HepG2 (cell line): ENCODE data around the gene RGPD3.
"Not testable (repeated sequence)": the region's sequence is repeated elsewhere in the genome, so short reads cannot be mapped to it uniquely, and the experiment has no call there.

ENCODE experiments used
- CREB1 ChIP-seq, 2 experiments: fragments of 450-650 bp in 1 of 2; IDR thresholded peaks; 2 replicates each; pipeline ENCODE4 v1.6.1; 2016 to 2017; ENCODE audit warnings: control low read depth in 1 of 2, mild to moderate bottlenecking in 1 of 2, missing compliant biosample characterization in 1 of 2, missing genetic modification characterization in 1 of 2
- CTCF ChIP-seq: sonication (generic); formaldehyde crosslinking; IDR thresholded peaks from 2 replicates; pipeline ENCODE4 v1.5.0; 2020; ENCODE audit warnings: mild to moderate bottlenecking, missing genetic modification reagents, moderate library complexity
- ELF1 ChIP-seq: sonication (generic); formaldehyde crosslinking; IDR thresholded peaks from 2 replicates; pipeline ENCODE4 v1.4.0; 2020; ENCODE audit warnings: missing genetic modification reagents
- ETV5 ChIP-seq: IDR thresholded peaks from 2 replicates; pipeline ENCODE4 v1.6.1; 2018; ENCODE audit warnings: missing biosample characterization, missing genetic modification reagents, inconsistent platforms, borderline replicate concordance
- KDM1A ChIP-seq: IDR thresholded peaks from 2 replicates; pipeline ENCODE4 v1.6.1; 2016; ENCODE audit warnings: missing compliant biosample characterization
- MYNN ChIP-seq: sonication (generic); formaldehyde crosslinking; IDR thresholded peaks from 2 replicates; pipeline ENCODE4 v1.4.0; 2020; ENCODE audit warnings: mild to moderate bottlenecking, low read depth, missing genetic modification reagents
- SMC3 ChIP-seq: IDR thresholded peaks from 2 replicates; pipeline ENCODE4 v1.6.1; 2011; ENCODE audit warnings: low read length, improper control_type of control experiment
- TIGD3 ChIP-seq: sonication (generic); formaldehyde crosslinking; IDR thresholded peaks from 2 replicates; pipeline ENCODE4 v1.5.1; 2020; ENCODE audit warnings: mild to moderate bottlenecking, missing genetic modification reagents, borderline replicate concordance
- ZMYM4 ChIP-seq: sonication (generic); formaldehyde crosslinking; IDR thresholded peaks from 2 replicates; pipeline ENCODE4 v1.8.1; 2023; ENCODE audit warnings: mild to moderate bottlenecking, missing genetic modification reagents
- ZNF296 ChIP-seq: sonication (generic); formaldehyde crosslinking; conservative IDR thresholded peaks from 2 replicates; pipeline ENCODE4 v1.5.0; 2020; ENCODE audit warnings: mild to moderate bottlenecking, missing genetic modification reagents
- ZNF580 ChIP-seq: IDR thresholded peaks from 2 replicates; pipeline ENCODE4 v1.6.1; 2016; ENCODE audit warnings: low read depth, borderline replicate concordance
- ZNF768 ChIP-seq: sonication (generic); formaldehyde crosslinking; IDR thresholded peaks from 2 replicates; pipeline ENCODE4 v1.4.0; 2020; ENCODE audit warnings: missing genetic modification reagents

GRCh38 chr2:106461882-106462281 lies 6.3 kb downstream of the RGPD3 start:
- not testable (repeated sequence) for TF ChIP-seq ELF1; ETV5 (CRISPR knock-in tag); TIGD3 (CRISPR knock-in tag); ZNF296 (CRISPR knock-in tag); ZMYM4 (CRISPR knock-in tag); ZNF768 (CRISPR knock-in tag); MYNN (CRISPR knock-in tag); KDM1A (CRISPR knock-in tag); ZNF580 (CRISPR knock-in tag); CREB1 (IDR thresholded peaks at IDR 0.05); CREB1 (CRISPR knock-in tag; IDR thresholded peaks at IDR 0.05); SMC3
- peak; percentile 57 for TF ChIP-seq CTCF (CRISPR knock-in tag)
